HG02852 (cell line): Measurements from ENCODE around the gene ARPC1A.
"Not testable (repeated sequence)": the region's sequence is repeated elsewhere in the genome, so short reads cannot be mapped to it uniquely, and the experiment has no call there.

Experiments used
- ATAC-seq: cut with Tn5 transposase; IDR thresholded peaks from one replicate; pipeline ENCODE4 v1.9.1; 2021; ENCODE audit warnings: mild to moderate bottlenecking, moderate library complexity; ENCODE audit not compliant: unreplicated experiment

ARPC1A gene

GRCh38 chr7:99368750-99369389 lies 43.2 kb downstream of the ARPC1A start:
- no peak for ATAC-seq

GRCh38 chr7:99369767-99370391 lies 44.2 kb downstream of the ARPC1A start:
- no peak for ATAC-seq

GRCh38 chr7:99371376-99371920 lies 45.8 kb downstream of the ARPC1A start:
- ATAC-seq: no peak

DNA sequence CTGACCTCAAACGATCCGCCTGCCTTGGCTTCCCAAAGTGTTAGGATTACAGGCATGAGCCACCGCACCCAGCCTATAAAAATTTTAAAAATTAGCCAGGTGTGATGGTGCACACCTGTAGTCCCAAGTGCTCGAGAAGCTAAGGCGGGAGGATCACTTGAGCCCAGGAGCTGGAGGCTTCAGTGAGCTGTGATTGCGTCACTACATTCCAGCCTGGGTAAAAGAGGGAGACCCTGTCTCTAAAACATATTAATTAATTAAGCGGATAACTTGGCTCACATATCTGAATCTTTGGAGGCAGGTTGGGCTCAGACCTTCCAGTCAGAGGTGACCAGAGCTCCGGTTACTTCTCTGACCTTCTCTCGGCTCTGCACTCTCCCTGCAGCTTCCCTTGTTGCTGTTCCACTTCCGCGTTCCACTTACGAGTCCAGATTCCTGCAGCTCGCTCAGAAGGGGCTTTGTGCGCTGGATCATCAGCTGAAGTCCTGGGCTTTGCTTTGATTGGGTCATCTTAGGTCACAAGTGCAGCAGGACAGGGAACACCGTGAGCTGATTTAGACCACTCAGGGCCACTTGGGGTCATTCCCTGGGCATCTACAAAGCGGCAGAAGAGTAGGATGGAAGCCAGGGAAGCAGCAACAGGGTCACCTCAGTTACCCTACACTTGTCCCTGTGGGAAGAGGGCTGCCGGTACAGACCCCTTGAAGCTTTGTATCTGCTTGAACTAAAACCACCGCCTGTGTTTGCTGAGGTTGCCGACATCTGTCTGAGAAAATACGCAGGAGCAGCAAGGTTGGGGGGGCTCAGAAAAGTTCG lies 46.8 kb downstream of the ARPC1A start:
- ATAC-seq: no peak

DNA sequence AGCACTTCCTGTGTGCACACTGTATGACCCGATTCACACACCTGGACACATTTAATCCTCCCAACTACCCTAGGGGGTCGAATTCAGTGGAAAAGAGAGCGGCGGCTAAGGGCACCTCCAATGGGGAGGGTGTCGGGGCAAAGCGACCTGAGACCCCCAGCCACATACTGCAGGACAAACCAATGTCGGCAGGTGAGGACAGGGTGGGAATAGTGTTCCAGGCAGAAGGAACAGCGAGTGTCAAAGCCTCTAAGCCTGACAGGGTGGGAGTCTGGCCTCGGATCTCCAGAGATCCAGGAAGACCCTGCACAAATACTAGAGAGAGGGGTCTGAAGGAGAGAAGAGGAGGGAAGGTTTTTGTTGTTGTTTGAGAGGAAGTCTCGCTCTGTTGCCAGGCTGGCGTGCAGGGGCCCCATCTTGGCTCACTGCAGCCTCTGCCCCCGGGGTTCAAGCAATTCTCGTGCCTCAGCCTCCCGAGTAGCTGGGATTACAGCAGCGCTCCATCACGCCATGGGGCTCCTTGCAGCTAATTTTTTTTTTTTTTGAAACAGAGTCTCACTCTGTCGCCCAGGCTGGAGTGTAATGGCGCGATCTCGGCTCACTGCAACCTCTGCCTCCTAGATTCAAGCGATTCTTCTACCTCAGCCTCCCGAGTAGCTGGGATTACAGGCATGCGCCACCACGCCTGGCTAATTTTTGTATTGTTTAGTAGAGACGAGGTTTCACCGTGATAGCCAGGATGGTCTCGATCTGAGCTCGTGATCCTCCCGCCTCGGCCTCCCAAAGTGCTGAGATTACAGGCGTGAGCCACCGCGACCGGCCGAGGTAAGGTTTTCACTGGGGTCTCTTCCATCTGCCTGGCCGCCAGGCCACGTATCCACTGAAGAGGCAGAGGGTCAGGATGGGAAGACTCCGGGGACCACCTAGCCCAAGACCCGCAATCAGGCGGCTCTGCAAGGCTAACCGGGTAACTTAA lies 47.7 kb downstream of the ARPC1A start:
- no peak for ATAC-seq

DNA sequence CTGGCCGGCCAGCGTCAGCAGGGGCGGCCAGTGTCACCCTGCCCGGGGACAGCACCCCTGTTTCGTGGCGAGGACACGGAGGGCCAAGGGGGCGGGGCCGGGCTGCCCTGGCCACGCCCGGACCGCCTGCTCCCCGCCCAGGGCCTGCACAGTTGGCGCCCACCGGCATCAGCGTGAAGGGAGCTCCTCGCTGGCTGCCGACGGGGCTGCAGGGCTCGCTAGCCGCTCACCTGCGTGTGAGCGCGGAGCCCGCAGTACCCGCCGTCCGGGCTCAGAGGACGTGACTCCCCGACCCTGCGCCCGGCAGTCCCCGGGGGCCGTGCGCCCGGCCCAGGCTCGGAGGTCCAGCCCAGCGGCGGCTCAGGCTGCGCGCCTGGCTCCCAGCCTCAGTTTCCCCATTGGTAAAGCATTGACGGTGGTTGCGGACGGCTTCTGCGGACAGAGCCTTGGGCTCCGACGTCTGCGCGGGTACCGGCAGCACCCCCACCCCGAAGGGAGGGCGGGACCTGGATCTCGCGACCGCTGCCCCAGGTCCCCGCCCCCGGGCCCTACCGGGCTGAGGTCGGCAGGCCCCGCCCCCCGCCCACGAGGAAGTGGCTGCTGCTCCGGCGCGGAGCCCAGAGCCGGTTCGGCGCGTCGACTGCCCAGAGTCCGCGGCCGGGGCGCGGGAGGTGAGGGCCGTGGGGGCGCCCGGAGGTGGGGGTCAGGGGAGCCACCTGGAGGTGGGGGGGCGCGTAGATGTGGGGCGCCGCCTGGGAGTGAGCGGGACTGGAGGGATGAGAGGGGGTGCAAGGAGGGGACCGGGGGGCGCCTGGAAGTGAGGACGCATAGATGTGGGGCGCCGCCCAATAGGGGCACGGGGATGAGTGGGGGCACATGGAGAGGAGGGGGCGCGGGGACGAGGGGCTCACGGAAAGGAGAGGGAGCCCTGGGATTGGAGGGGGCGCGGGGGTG lies 48.7 kb downstream of the ARPC1A start, which contains the start of gene ARPC1B:
Gene ARPC1B (plus strand): TSS at position 620 of the 954 bp plus-strand sequence. CDS start 10,985 bp downstream, outside the sequence.
- ATAC-seq: peak; percentile 64

DNA sequence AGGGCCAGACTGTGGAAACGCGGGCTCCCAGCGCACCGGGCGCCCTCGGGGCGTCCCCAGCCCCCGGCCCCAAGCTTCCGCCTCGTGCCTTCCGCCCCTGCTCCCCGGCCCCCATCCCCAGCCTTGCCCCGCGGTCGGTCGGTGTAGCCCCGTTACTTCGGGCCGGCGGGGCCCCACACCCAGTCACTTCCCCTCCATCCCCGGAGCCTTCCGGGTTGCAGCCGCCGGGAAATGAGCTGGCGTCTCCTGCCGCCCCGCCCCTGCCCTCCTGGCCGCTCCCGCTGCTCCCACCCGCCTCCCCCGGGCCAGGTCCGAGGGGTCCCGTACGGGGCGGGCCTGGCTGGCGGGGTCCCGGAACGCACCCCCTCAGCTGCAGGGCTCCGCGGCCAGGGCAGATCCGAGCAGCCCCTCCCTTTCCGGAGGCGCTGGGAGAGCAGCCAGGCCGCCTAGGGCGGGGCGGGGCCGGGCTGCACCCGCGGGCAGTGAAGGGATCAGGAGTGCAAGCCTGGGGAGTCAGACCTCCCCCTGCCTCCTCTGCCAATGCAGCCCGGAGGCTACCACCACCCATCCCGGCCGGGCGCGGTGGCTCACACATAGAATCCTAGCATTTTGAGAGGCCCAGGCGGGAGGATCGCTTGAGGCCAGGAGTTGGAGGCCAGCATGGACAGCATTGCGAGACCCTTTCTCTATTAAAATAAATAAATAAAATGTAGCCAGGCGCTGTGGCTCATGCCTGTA lies 49.5 kb downstream of the ARPC1A start:
- peak; percentile 40 for ATAC-seq

DNA sequence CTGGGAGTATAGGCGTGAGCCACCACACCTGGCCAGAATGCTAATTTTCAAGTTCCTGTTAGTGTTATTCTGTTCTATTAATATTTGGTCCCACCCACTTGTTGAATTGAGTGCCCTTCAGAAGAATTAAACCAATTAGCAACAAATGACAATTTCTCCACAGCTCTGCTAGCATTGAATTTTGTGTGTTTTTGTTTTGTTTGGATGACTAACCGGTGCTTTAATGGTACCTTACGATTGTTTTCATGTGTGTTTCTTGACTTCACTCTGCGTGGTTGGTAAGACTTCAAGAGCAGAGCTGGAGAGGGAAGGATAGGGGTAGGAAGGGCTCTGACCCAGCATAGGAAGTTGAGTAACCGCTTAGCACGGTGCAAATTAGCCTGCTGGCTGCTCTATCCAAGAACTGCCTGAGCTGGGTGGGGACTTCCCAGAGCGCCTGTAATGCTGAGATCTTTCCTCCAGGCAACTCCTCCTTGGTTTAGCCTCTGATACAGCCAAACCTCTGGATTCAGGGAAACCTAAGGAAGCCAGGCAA lies 53.4 kb downstream of the ARPC1A start:
- ATAC-seq: no peak

GRCh38 chr7:99379693-99380031 lies 54.0 kb downstream of the ARPC1A start:
- ATAC-seq: not testable (repeated sequence)

- peak; percentile 31 for ATAC-seq
These were observed 54.5 kb downstream of the ARPC1A start for GRCh38 chr7:99380032-99380822.

DNA sequence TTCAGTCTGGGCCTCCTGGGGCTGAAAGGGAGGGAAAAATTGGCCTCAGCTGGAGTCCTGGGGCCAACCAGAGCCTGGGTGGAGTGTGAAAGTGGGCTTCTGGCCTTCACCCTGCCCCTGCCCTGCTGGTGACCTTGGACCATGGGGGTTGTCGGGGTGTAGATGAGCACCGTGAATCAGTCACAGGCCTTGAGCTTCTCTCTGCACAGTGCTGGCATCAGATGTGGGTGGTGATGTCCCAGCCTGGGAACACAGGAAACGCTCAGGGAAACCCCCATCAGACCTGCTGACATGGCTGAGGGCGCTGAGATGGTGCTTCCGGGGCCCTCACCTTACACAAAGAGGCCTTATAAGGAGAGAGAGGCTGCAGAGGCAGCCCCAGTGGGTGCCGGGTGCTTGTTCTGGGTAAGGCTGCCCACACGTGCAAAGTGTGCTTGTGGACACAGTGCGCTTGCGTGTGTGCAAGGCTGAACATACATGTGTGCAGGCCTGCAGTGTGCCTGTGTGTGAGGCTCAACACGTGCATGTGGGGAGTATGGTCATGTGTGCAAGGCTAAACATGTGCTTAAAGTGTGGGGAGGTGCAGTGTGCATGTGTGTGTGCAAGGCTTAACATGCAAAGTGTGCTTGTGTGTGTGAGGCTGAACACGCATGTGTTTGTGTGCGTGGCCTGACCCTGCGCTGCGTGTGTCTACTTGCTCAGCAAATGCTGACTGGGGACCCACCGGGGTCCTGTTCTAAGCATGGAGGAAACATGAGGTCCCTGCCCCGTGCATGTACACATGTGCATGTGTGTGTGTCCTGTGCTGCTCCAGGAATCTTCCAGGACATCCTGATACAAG lies 55.3 kb downstream of the ARPC1A start:
- peak; percentile 72 for ATAC-seq

- ATAC-seq: no peak
These were observed 56.0 kb downstream of the ARPC1A start for GRCh38 chr7:99381664-99382075.

DNA sequence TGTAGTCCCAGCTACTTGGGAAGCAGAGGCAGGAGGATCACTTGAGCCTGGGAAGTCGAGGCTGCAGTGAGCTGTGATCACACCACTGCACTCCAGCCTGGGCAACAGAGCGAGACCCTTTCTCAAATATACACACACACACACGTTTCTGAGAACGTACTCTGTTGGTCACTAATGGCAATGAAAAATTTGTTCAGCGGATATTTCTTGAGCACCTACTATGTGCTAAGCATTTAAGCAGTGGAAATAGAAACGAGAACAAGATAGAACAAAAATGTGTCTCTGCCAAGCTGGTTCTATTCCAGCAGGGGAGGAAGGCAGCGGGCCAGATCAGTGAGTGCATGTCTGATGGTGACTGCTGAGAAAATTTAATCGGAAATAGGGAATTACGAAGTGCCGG lies 57.5 kb downstream of the ARPC1A start:
- no peak for ATAC-seq

- ATAC-seq: no peak
These were observed 58.2 kb downstream of the ARPC1A start for GRCh38 chr7:99383791-99384370.

DNA sequence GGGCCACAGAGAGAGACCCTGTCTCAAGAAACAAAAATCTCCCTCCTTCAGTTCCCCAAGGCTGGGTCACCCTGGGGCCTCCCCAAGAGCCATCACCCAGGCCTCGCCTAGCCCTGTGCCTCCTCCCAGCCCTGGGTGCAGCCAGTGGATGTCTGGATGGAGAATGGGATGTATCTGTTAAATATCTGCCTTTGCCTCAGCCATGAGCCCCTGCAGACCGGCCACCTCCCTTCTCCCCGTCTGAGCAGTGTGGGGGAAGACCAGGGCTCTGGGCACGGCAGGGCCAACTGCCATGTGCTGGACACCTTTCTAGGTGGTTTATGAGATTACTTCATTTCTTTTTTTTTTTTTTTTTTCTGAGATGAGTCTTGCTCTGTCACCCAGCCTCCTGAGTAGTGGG lies 58.8 kb downstream of the ARPC1A start:
- ATAC-seq: no peak

DNA sequence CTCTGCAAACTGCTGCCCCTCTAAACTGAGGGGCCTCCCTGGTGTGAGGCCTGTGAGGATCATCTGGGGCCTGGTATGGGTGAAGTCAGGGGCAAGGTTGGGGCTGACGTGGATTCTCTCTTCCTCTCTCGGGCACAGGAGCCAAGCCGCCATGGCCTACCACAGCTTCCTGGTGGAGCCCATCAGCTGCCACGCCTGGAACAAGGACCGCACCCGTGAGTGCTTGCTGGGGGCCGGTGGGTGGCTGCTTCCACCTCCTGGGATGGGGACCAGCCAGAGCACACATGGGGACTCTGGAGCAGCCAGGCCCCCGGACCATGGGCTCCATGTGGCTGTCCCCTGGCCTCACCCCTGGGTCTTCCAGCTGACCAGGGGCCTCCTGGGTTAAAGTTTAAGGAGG lies 59.9 kb downstream of the ARPC1A start:
- no peak for ATAC-seq
